K562 (cell line): ENCODE results near the gene TMEM239. TPM values are rescaled to one million over a fixed set of nuclear protein-coding genes. Genes with fewer than 3 reads are reported as not detected.

ENCODE experiments used
- ATAC-seq: fragments of 200-7000 bp; cut with Tn5 transposase; 3 replicates; pipeline ENCODE4 v1.9.1; 2020; ENCODE audit warnings: moderate library complexity
- BruUV-seq: library from RNA; stranded (reverse); fragments of 400-500 nt; replicated peaks from 2 replicates; lab custom pipeline; 2021; lab: Mats Ljungman, UMichigan
- CTCF ChIA-PET: fragments of 300-600 bp; formaldehyde crosslinking; extraction: SDS; loops from one replicate; lab custom pipeline; 2021; ENCODE audit warnings: low intra/inter-chr PET ratio; lab: Yijun Ruan, JAX
- POLR2A ChIA-PET: fragments of 300-600, 350-650 bp; sonication (Branson Sonifier 250); formaldehyde crosslinking; extraction: SDS; loops from one replicate; lab custom pipeline; 2021; ENCODE audit warnings: antibody characterized with exemption, inconsistent platforms; lab: Yijun Ruan, JAX
- DNase-seq, 4 experiments: peaks; one replicate each; pipeline versions ENCODE4 v3.0.0 to v3.0.0-alpha.2; 2011 to 2018; ENCODE audit warnings: low spot score in 3 of 4, mixed read lengths in 3 of 4; ENCODE audit errors: extremely low read depth in 1 of 4
- FAIRE-seq: peaks from 2 replicates; lab custom pipeline; 2011; peaks lifted over from hg19 to GRCh38; lab: Jason Lieb, UNC
- H2AFZ ChIP-seq: 2 replicates; pipeline ENCODE4 v1.6.0; 2011; ENCODE audit warnings: low read depth, low read length, control low read depth, inconsistent platforms
- H3K27ac ChIP-seq: fragments of 200-600 bp; 3 replicates; pipeline ENCODE4 v1.8.0; 2011; ENCODE audit warnings: low read depth, mild to moderate bottlenecking, control low read depth, inconsistent platforms, low read length, moderate library complexity, mixed read lengths; ENCODE audit errors: extremely low read depth
- H3K27me3 ChIP-seq, 2 experiments: fragments of 300-600 bp in 1 of 2; 2 replicates in 1 of 2; 3 replicates in 1 of 2; pipeline versions ENCODE4 v1.6.0 to v1.8.0; 2011; ENCODE audit warnings: inconsistent platforms in 2 of 2, low read length in 2 of 2, mild to moderate bottlenecking in 1 of 2, mixed read lengths in 1 of 2, moderate library complexity in 1 of 2; ENCODE audit not compliant: control insufficient read depth in 2 of 2, insufficient read depth in 2 of 2
- H3K36me3 ChIP-seq: fragments of 300-600 bp; 3 replicates; pipeline ENCODE4 v1.8.0; 2011; ENCODE audit warnings: mild to moderate bottlenecking, low read length, inconsistent platforms; ENCODE audit not compliant: control insufficient read depth, insufficient read depth
- H3K4me1 ChIP-seq, 2 experiments: fragments of 200-600 bp in 1 of 2; replicated peaks in 1 of 2; 2 replicates in 1 of 2; 3 replicates in 1 of 2; pipeline versions ENCODE4 v1.5.1 to v1.8.0; 2011; ENCODE audit warnings: inconsistent platforms in 2 of 2, low read length in 2 of 2, mild to moderate bottlenecking in 1 of 2, mixed read lengths in 1 of 2, moderate library complexity in 1 of 2; ENCODE audit not compliant: control insufficient read depth in 2 of 2, insufficient read depth in 2 of 2
- H3K4me2 ChIP-seq: 2 replicates; pipeline ENCODE4 v1.6.1; 2011; ENCODE audit warnings: low read length, control low read depth, inconsistent platforms, mixed read lengths; ENCODE audit not compliant: insufficient read depth
- H3K4me3 ChIP-seq: fragments of 200-600 bp; sonication (generic), shearing (Covaris generic); 2 replicates; pipeline ENCODE4 v1.5.1; 2016; ENCODE audit warnings: control low read depth, inconsistent platforms
- H3K79me2 ChIP-seq: fragments of 200-600 bp; 3 replicates; pipeline ENCODE4 v1.8.0; 2011; ENCODE audit warnings: low read length, inconsistent platforms; ENCODE audit not compliant: control insufficient read depth, insufficient read depth
- H3K9ac ChIP-seq, 2 experiments: 2 replicates each; pipeline versions ENCODE4 v1.6.0 to v1.6.1; 2011; ENCODE audit warnings: low read depth in 2 of 2, low read length in 2 of 2, control low read depth in 1 of 2, inconsistent platforms in 1 of 2, mild to moderate bottlenecking in 1 of 2, mixed read lengths in 1 of 2; ENCODE audit not compliant: insufficient read depth in 1 of 2
- H3K9me1 ChIP-seq: one replicate; pipeline ENCODE4 v1.6.0; 2011; ENCODE audit warnings: inconsistent platforms, mild to moderate bottlenecking, low read length, moderate library complexity; ENCODE audit not compliant: control insufficient read depth, insufficient read depth
- H3K9me3 ChIP-seq: replicated peaks from 2 replicates; pipeline ENCODE4 v1.5.1; 2011; ENCODE audit warnings: low read depth, low read length, inconsistent platforms; ENCODE audit not compliant: control insufficient read depth, insufficient read depth
- H4K20me1 ChIP-seq: replicated peaks from 2 replicates; pipeline ENCODE4 v1.6.1; 2011; ENCODE audit warnings: low read length, inconsistent platforms, mixed read lengths; ENCODE audit not compliant: control insufficient read depth, insufficient read depth
- CCNT2 ChIP-seq: IDR thresholded peaks from 2 replicates; pipeline ENCODE4 v1.6.1; 2011; ENCODE audit warnings: borderline replicate concordance, low read depth, mild to moderate bottlenecking, moderate library complexity, mixed read lengths, low read length; ENCODE audit not compliant: insufficient read length; ENCODE audit errors: extremely low read depth
- CHD7 ChIP-seq: fragments of 200-600 bp; sonication (generic); IDR thresholded peaks from one replicate; pipeline ENCODE4 v1.6.1; 2012; ENCODE audit warnings: mild to moderate bottlenecking, low read depth, low read length, inconsistent platforms
- HMBOX1 ChIP-seq: sonication (generic); IDR thresholded peaks from 2 replicates; pipeline ENCODE4 v1.6.1; 2016
- PRMT5 ChIP-seq: sonication (generic); formaldehyde crosslinking; IDR thresholded peaks from 2 replicates; pipeline ENCODE4 v1.5.0; 2020; ENCODE audit warnings: missing genetic modification reagents
- SP1 ChIP-seq: sonication (generic); formaldehyde crosslinking; IDR thresholded peaks from 2 replicates; pipeline ENCODE4 v1.8.1; 2022; ENCODE audit warnings: mild to moderate bottlenecking, missing genetic modification reagents
- ZKSCAN3 ChIP-seq: fragments of 250-450 bp; sonication (Bioruptor Pico); IDR thresholded peaks from 2 replicates; pipeline ENCODE4 v1.4.0; 2020
- ZNF263 ChIP-seq: sonication (generic); formaldehyde crosslinking; IDR thresholded peaks from 2 replicates; pipeline ENCODE4 v1.8.0; 2022; ENCODE audit warnings: mild to moderate bottlenecking, missing genetic modification reagents, borderline replicate concordance
- ZNF311 ChIP-seq: fragments of 250-450 bp; sonication (Bioruptor Pico); IDR thresholded peaks from 2 replicates; pipeline ENCODE4 v1.4.0; 2020; ENCODE audit warnings: mild to moderate bottlenecking, moderate library complexity
- ZNF408 ChIP-seq: fragments of 250-450 bp; sonication (Bioruptor Pico); IDR thresholded peaks from 2 replicates; pipeline ENCODE4 v1.4.0; 2020; ENCODE audit warnings: low read depth, mild to moderate bottlenecking, moderate library complexity
- WGBS: fragments of 100-300 bp; shearing (Covaris generic); methylation state at CpG from one replicate; pipeline ENCODE4 v1.1.6; 2016; ENCODE audit warnings: low coverage, mixed read lengths; ENCODE audit not compliant: insufficient coverage; ENCODE audit errors: missing lambda C conversion rate; 5-methylcytosine and 5-hydroxymethylcytosine counted together
- in situ Hi-C: fragments of 300-500 bp; cut with MboI; formaldehyde crosslinking; loops from 4 replicates; pipeline ENCODE4 v1.15.0; 2018; ENCODE audit warnings: inconsistent platforms, mixed read lengths
- intact Hi-C: fragments of 100-400 bp; cut with micrococcal nuclease; formaldehyde crosslinking; loops from 2 replicates; pipeline ENCODE4 v1.14.2; 2022
- polyA plus RNA-seq, 8 experiments: library from polyadenylated mRNA; depleted of rRNA in 4 of 8; stranded (reverse) in 5 of 8; unstranded in 3 of 8; fragments of >200 nt; fragmentation: Nextera tagmentation in 2 of 8; fragmentation: Illumina TruSeq in 1 of 8; extraction: Ambion mirVana in 2 of 8; extraction: Trizol in 1 of 8; gene quantifications; 2 replicates each; pipeline versions ENCODE4 v1.2.1 to v1.2.3, GENCODE V29; 2011 to 2014; ENCODE audit warnings: inconsistent platforms in 1 of 8, missing spikeins in 1 of 8
- total RNA-seq, 7 experiments: library from RNA; depleted of rRNA in 6 of 7; stranded (reverse); fragments of >200 nt in 6 of 7; fragmentation: Illumina TruSeq in 2 of 7; extraction: Trizol in 2 of 7; gene quantifications; 2 replicates each; pipeline versions ENCODE4 v1.2.1 to v1.2.3, GENCODE V29; 2011 to 2021; ENCODE audit warnings: low replicate concordance in 1 of 7

Gene TMEM239
- total and polyA plus RNA-seq, 9 of the 15 experiments (the other 6 are each of a cell fraction or from before 2014, with no cell fraction given) = not detected

- H3K27me3 ChIP-seq = peaks cover 11 to 53% of the 10 kb centered on the region in 2 experiments; a peak in 4 of 5 replicates
- no peaks in the 10 kb centered on the region for H3K36me3 ChIP-seq
- no peak overlapping the region for H2AFZ ChIP-seq
- H4K20me1 ChIP-seq = peaks cover 12% of the 10 kb centered on the region; the same call in 1 of the 2 replicates
- H3K9me1 ChIP-seq = no peaks in the 10 kb centered on the region
- BruUV-seq = no TSS peak
- peak in 1 of 4 experiments; percentile 28 for DNase-seq
- in situ Hi-C loops = no loop called here
- no peaks in the 10 kb centered on the region for H3K9me3 ChIP-seq
- ChIA-PET POLR2A (interaction anchor here (0.6 kb wide), 1 partner anchor 74 kb away, joined by 3 read pairs; no protein-coding TSS in a partner anchor), CTCF (no interaction called here)
- H3K4me1 ChIP-seq = peaks cover 4 to 34% of the 10 kb centered on the region in 2 experiments; a peak in 4 of 5 replicates
- H3K9ac ChIP-seq = no peak overlapping the region
- H3K4me2 ChIP-seq = no peak overlapping the region
- intact Hi-C loops = no loop called here
- no peak overlapping the region for H3K27ac ChIP-seq
- FAIRE-seq = no peak
- WGBS = 23% methylated on average over 5 of the region's 6 CpGs
- H3K4me3 ChIP-seq = no peak overlapping the region
- peak; percentile 53 for ATAC-seq
- no peaks in the 10 kb centered on the region for H3K79me2 ChIP-seq
- TF ChIP-seq ZNF311 (CRISPR knock-in tag) = no peak
- TF ChIP-seq CHD7 = no peak
- TF ChIP-seq ZNF408 (CRISPR knock-in tag) = no peak
- no peak for TF ChIP-seq CCNT2
- TF ChIP-seq ZKSCAN3 = no peak
- no peak for TF ChIP-seq HMBOX1
- TF ChIP-seq PRMT5 (CRISPR knock-in tag) = no peak
- no peak for TF ChIP-seq ZNF263 (CRISPR knock-in tag)
- no peak for TF ChIP-seq SP1 (CRISPR knock-in tag)
Observed at GRCh38 chr20:2798814-2799213, 17.4 kb upstream of the TMEM239 start.
